Naive thymus-derived CD4-positive, alpha-beta T cell (primary cell): ENCODE measurements around the gene GGT7. TPM values are rescaled to one million over a fixed set of nuclear protein-coding genes. Genes with fewer than 3 reads are reported as not detected.
"Not testable (repeated sequence)": the region's sequence is repeated elsewhere in the genome, so short reads cannot be mapped to it uniquely, and the experiment has no call there.

Experiments
- ATAC-seq: fragments of 150-1000 bp; cut with Tn5 transposase; 2 replicates; pipeline ENCODE4 v1.10.0; 2021; ENCODE audit warnings: mild to moderate bottlenecking, moderate library complexity
- CTCF ChIA-PET: fragments of 350-600 bp; sonication (Branson Sonifier 250); formaldehyde crosslinking; loops from one replicate; lab custom pipeline; 2021; ENCODE audit warnings: antibody characterized with exemption; lab: Charles Lee
- POLR2A ChIA-PET: fragments of 350-600 bp; sonication (Branson Sonifier 250); formaldehyde crosslinking; loops from one replicate; lab custom pipeline; 2021; ENCODE audit warnings: antibody characterized with exemption, inconsistent platforms; lab: Charles Lee
- DNase-seq, 9 donors: peaks; one replicate each; pipeline versions ENCODE4 v3.0.0 to v3.0.0-alpha.2; 2020 to 2022; ENCODE audit warnings: mixed read lengths in 1 of 9
- H3K27ac ChIP-seq: one replicate; pipeline ENCODE4 v1.7.0; 2013; ENCODE audit warnings: mild to moderate bottlenecking, low read depth, low read length, moderate library complexity
- H3K27me3 ChIP-seq, 2 donors: one replicate each; pipeline ENCODE4 v1.7.0; 2013; ENCODE audit warnings: low read length in 2 of 2, mild to moderate bottlenecking in 2 of 2, moderate library complexity in 2 of 2; ENCODE audit not compliant: control insufficient read depth in 2 of 2, insufficient read depth in 2 of 2
- H3K36me3 ChIP-seq, 3 experiments: 1 replicate in 2 of 3; 2 replicates in 1 of 3; pipeline ENCODE4 v1.7.0; 2013; ENCODE audit warnings: low read length in 3 of 3, mild to moderate bottlenecking in 3 of 3, moderate library complexity in 1 of 3; ENCODE audit not compliant: insufficient read depth in 3 of 3, control insufficient read depth in 2 of 3
- H3K4me1 ChIP-seq, 2 donors: one replicate each; pipeline ENCODE4 v1.7.0; 2013; ENCODE audit warnings: low read length in 2 of 2, mild to moderate bottlenecking in 2 of 2, moderate library complexity in 1 of 2; ENCODE audit not compliant: control insufficient read depth in 2 of 2, insufficient read depth in 2 of 2
- H3K4me3 ChIP-seq: 2 replicates; pipeline ENCODE4 v1.7.0; 2013; ENCODE audit warnings: mild to moderate bottlenecking, low read length
- H3K9me3 ChIP-seq, 3 experiments: 1 replicate in 2 of 3; 2 replicates in 1 of 3; pipeline ENCODE4 v1.7.0; 2013; ENCODE audit warnings: low read length in 3 of 3; ENCODE audit not compliant: control insufficient read depth in 2 of 3
- H3K27ac Mint-ChIP-seq, 9 donors: one replicate each; pipeline ENCODE4 v1.8.0; 2020 to 2022; ENCODE audit warnings: mixed read lengths in 9 of 9, mild to moderate bottlenecking in 8 of 9, moderate library complexity in 5 of 9, inconsistent platforms in 2 of 9
- H3K27me3 Mint-ChIP-seq, 5 donors: one replicate each; pipeline ENCODE4 v1.8.0; 2021 to 2022; ENCODE audit warnings: mixed read lengths in 5 of 5, mild to moderate bottlenecking in 1 of 5
- H3K36me3 Mint-ChIP-seq, 5 donors: one replicate each; pipeline ENCODE4 v1.8.0; 2020 to 2022; ENCODE audit warnings: mixed read lengths in 5 of 5, mild to moderate bottlenecking in 3 of 5, inconsistent platforms in 1 of 5
- H3K4me1 Mint-ChIP-seq, 7 donors: one replicate each; pipeline ENCODE4 v1.8.0; 2020 to 2022; ENCODE audit warnings: mixed read lengths in 7 of 7, mild to moderate bottlenecking in 3 of 7, inconsistent platforms in 1 of 7
- H3K4me3 Mint-ChIP-seq, 10 donors: one replicate each; pipeline ENCODE4 v1.8.0; 2020 to 2022; ENCODE audit warnings: mild to moderate bottlenecking in 10 of 10, mixed read lengths in 10 of 10, moderate library complexity in 6 of 10, inconsistent platforms in 2 of 10
- H3K9me3 Mint-ChIP-seq, 11 donors: one replicate each; pipeline ENCODE4 v1.8.0; 2020 to 2022; ENCODE audit warnings: mixed read lengths in 11 of 11, mild to moderate bottlenecking in 4 of 11, inconsistent platforms in 1 of 11, moderate library complexity in 1 of 11
- intact Hi-C, 2 donors: fragments of 100-400 bp; cut with micrococcal nuclease; formaldehyde crosslinking; loops; one replicate each; pipeline ENCODE4 v1.15.1; 2023
- polyA plus RNA-seq, 2 donors: library from polyadenylated mRNA; unstranded; fragments of 300-500 nt; fragmentation: Illumina TruSeq; gene quantifications; one replicate each; pipeline ENCODE4 v1.2.3, GENCODE V29; 2021
- total RNA-seq, 6 experiments: library from RNA in 5 of 6; stranded (reverse) in 5 of 6; gene quantifications; 1 replicate in 5 of 6; 2 replicates in 1 of 6; pipeline ENCODE4 v1.2.3 and lab custom pipeline; 2021 to 2026

GGT7 gene
- total and polyA plus RNA-seq, 7 experiments from 2014 or later = 6.2 to 50.6 (median 28.9) TPM

- Histone ChIP-seq H3K36me3 (no peaks in the 10 kb centered on the region), H3K4me3 (no peak overlapping the region), H3K27ac (no peak overlapping the region), H3K4me1 (peaks cover 4 to 12% of the 10 kb centered on the region in 2 donors), H3K9me3 (no peaks in the 10 kb centered on the region), H3K27me3 (no peaks in the 10 kb centered on the region)
- ATAC-seq (no peak), DNase-seq (no peak)
- Mint-ChIP-seq H3K4me3 (no peak overlapping the region), H3K27me3 (no peaks in the 10 kb centered on the region), H3K27ac (peak overlapping the region in 1 of 9 donors; percentile 59), H3K4me1 (peaks cover 32 to 67% (median 56%) of the 10 kb centered on the region in 7 donors), H3K36me3 (peaks cover 0 to 15% (median 0%) of the 10 kb centered on the region in 5 donors), H3K9me3 (no peaks in the 10 kb centered on the region)
- ChIA-PET CTCF (interaction anchor here (1.2 to 1.7 kb wide), 2 partner anchors 38 to 505 kb away, joined by 3 read pairs; no protein-coding TSS in a partner anchor), POLR2A (interaction anchor here (0.8 kb wide), 1 partner anchor 460 kb away, joined by 3 read pairs; the partner anchor contains the start of gene MMP24OS)
- intact Hi-C loops = no loop called here
Measured at GRCh38 chr20:34817801-34818200, 54.9 kb downstream of the GGT7 start.

GRCh38 chr20:34817072-34817471 is 55.6 kb downstream of the GGT7 start:
- no peak for ATAC-seq
- Mint-ChIP-seq H3K36me3 (peaks cover 0 to 13% (median 0%) of the 10 kb centered on the region in 5 donors), H3K4me3 (no peak overlapping the region), H3K27ac (no peak overlapping the region), H3K27me3 (no peaks in the 10 kb centered on the region), H3K4me1 (peaks cover 26 to 65% (median 49%) of the 10 kb centered on the region in 7 donors), H3K9me3 (no peaks in the 10 kb centered on the region)
- Histone ChIP-seq H3K9me3 (no peaks in the 10 kb centered on the region), H3K4me1 (peaks cover 4 to 6% of the 10 kb centered on the region in 2 donors), H3K4me3 (no peak overlapping the region), H3K36me3 (no peaks in the 10 kb centered on the region), H3K27ac (no peak overlapping the region), H3K27me3 (no peaks in the 10 kb centered on the region)
- POLR2A ChIA-PET = no interaction called here
- no peak for DNase-seq
- intact Hi-C loops = no loop called here
- CTCF ChIA-PET = interaction anchor here (1.2 to 1.7 kb wide), 2 partner anchors 38 to 504 kb away, joined by 3 read pairs; no protein-coding TSS in a partner anchor

- intact Hi-C loops = no loop called here
- Histone ChIP-seq H3K4me1 (peaks cover 4 to 5% of the 10 kb centered on the region in 2 donors), H3K36me3 (no peaks in the 10 kb centered on the region), H3K27ac (no peak overlapping the region), H3K27me3 (no peaks in the 10 kb centered on the region), H3K9me3 (no peaks in the 10 kb centered on the region), H3K4me3 (no peak overlapping the region)
- Mint-ChIP-seq H3K9me3 (no peaks in the 10 kb centered on the region), H3K36me3 (peaks cover 0 to 9% (median 0%) of the 10 kb centered on the region in 5 donors), H3K27me3 (no peaks in the 10 kb centered on the region), H3K4me1 (peaks cover 15 to 61% (median 39%) of the 10 kb centered on the region in 7 donors), H3K4me3 (no peak overlapping the region), H3K27ac (peak overlapping the region in 1 of 9 donors; percentile 29)
- no peak for DNase-seq
- POLR2A ChIA-PET = no interaction called here
- CTCF ChIA-PET = no interaction called here
- no peak for ATAC-seq
Measured at GRCh38 chr20:34815636-34816035, 57.0 kb downstream of the GGT7 start.

GRCh38 chr20:34808583-34808982 is 64.1 kb downstream of the GGT7 start:
- Histone ChIP-seq H3K4me3 (no peak overlapping the region), H3K27me3 (no peaks in the 10 kb centered on the region), H3K4me1 (no peaks in the 10 kb centered on the region), H3K27ac (no peak overlapping the region), H3K36me3 (no peaks in the 10 kb centered on the region), H3K9me3 (no peaks in the 10 kb centered on the region)
- no peaks in the 10 kb centered on the region for H3K9me3 Mint-ChIP-seq
- no peak overlapping the region for H3K27ac Mint-ChIP-seq
- no peak overlapping the region for H3K4me3 Mint-ChIP-seq
- POLR2A ChIA-PET = no interaction called here
- ATAC-seq = no peak
- CTCF ChIA-PET = interaction anchor here (0.7 kb wide), 1 partner anchor 24 kb away, joined by 3 read pairs; no protein-coding TSS in a partner anchor
- H3K27me3 Mint-ChIP-seq = no peaks in the 10 kb centered on the region
- peaks cover 0 to 4% (median 0%) of the 10 kb centered on the region in 5 donors for H3K36me3 Mint-ChIP-seq
- intact Hi-C loops = no loop called here
- peaks cover 10 to 41% (median 26%) of the 10 kb centered on the region in 7 donors for H3K4me1 Mint-ChIP-seq
- no peak for DNase-seq

- H3K4me3 Mint-ChIP-seq, intact Hi-C loops, H3K27ac Mint-ChIP-seq, H3K4me3 ChIP-seq, H3K4me1 ChIP-seq, H3K36me3 Mint-ChIP-seq, H3K36me3 ChIP-seq, H3K27me3 ChIP-seq, H3K9me3 Mint-ChIP-seq, ATAC-seq, POLR2A ChIA-PET, DNase-seq, H3K27me3 Mint-ChIP-seq, H3K9me3 ChIP-seq, H3K27ac ChIP-seq: not testable (repeated sequence)
- CTCF ChIA-PET = interaction anchor here (0.7 kb wide), 1 partner anchor 24 kb away, joined by 3 read pairs; no protein-coding TSS in a partner anchor
- peaks cover 10 to 41% (median 27%) of the 10 kb centered on the region in 7 donors for H3K4me1 Mint-ChIP-seq
Measured at GRCh38 chr20:34807944-34808465, 64.7 kb downstream of the GGT7 start.

GRCh38 chr20:34806255-34806654 is 66.4 kb downstream of the GGT7 start:
- H3K4me3 Mint-ChIP-seq = no peak overlapping the region
- ATAC-seq (no peak), DNase-seq (no peak)
- CTCF ChIA-PET = no interaction called here
- Histone ChIP-seq H3K27me3 (no peaks in the 10 kb centered on the region), H3K9me3 (no peaks in the 10 kb centered on the region), H3K36me3 (no peaks in the 10 kb centered on the region), H3K27ac (no peak overlapping the region), H3K4me1 (no peaks in the 10 kb centered on the region), H3K4me3 (no peak overlapping the region)
- H3K27me3 Mint-ChIP-seq = no peaks in the 10 kb centered on the region
- intact Hi-C loops = no loop called here
- H3K4me1 Mint-ChIP-seq = peaks cover 13 to 40% (median 29%) of the 10 kb centered on the region in 7 donors
- peaks cover 0 to 13% (median 0%) of the 10 kb centered on the region in 5 donors for H3K36me3 Mint-ChIP-seq
- POLR2A ChIA-PET = no interaction called here
- H3K9me3 Mint-ChIP-seq = no peaks in the 10 kb centered on the region
- H3K27ac Mint-ChIP-seq = peak overlapping the region in 1 of 9 donors; percentile 68

- H3K36me3 Mint-ChIP-seq = peaks cover 0 to 33% (median 4%) of the 10 kb centered on the region in 5 donors
- ChIA-PET CTCF (no interaction called here), POLR2A (no interaction called here)
- Histone ChIP-seq H3K4me3 (no peak overlapping the region), H3K9me3 (no peaks in the 10 kb centered on the region), H3K27me3 (no peaks in the 10 kb centered on the region), H3K27ac (no peak overlapping the region), H3K36me3 (no peaks in the 10 kb centered on the region), H3K4me1 (peaks cover 0 to 9% of the 10 kb centered on the region in 2 donors)
- peak overlapping the region in 1 of 9 donors; percentile 11 for H3K27ac Mint-ChIP-seq
- intact Hi-C loops = no loop called here
- ATAC-seq (no peak), DNase-seq (no peak)
- H3K4me3 Mint-ChIP-seq = no peak overlapping the region
- H3K27me3 Mint-ChIP-seq = no peaks in the 10 kb centered on the region
- H3K4me1 Mint-ChIP-seq = peaks cover 7 to 63% (median 54%) of the 10 kb centered on the region in 7 donors
- H3K9me3 Mint-ChIP-seq = peaks cover 0 to 2% (median 0%) of the 10 kb centered on the region in 11 donors
Measured at GRCh38 chr20:34798871-34799270, 73.8 kb downstream of the GGT7 start.
